Body of pancreas (tissue), 4 donors: Measurements from ENCODE around the gene LPP. TPM values are rescaled to one million over a fixed set of nuclear protein-coding genes. Genes with fewer than 3 reads are reported as not detected.
A peak's percentile ranks its signal among the peaks of the same experiment; 100 is the strongest.

Experiments used
- ATAC-seq: fragments of 150-250 bp; one replicate; pipeline ENCODE4 v1.9.1; 2016
- DNase-seq, 4 donors: peaks; one replicate each; pipeline ENCODE4 v3.0.0-alpha.2; 2019
- H3K27ac ChIP-seq, 4 donors: fragments of 200-600 bp; sonication (generic); 1 replicate in 3 of 4; 2 replicates in 1 of 4; pipeline versions ENCODE4 v1.5.1 to v1.6.1; 2016 to 2019; ENCODE audit warnings: mild to moderate bottlenecking in 1 of 4, mixed read lengths in 1 of 4, moderate library complexity in 1 of 4
- H3K27me3 ChIP-seq, 2 donors: fragments of 200-600 bp; sonication (generic); one replicate each; pipeline ENCODE4 v1.6.0; 2016; ENCODE audit warnings: mild to moderate bottlenecking in 1 of 2
- H3K36me3 ChIP-seq, 2 donors: fragments of 200-600 bp; sonication (generic); replicated peaks in 1 of 2; 2 replicates each; pipeline ENCODE4 v1.5.1; 2016; ENCODE audit warnings: low read depth in 2 of 2; ENCODE audit not compliant: insufficient read depth in 1 of 2
- H3K4me1 ChIP-seq: fragments of 200-600 bp; sonication (generic); one replicate; pipeline ENCODE4 v1.6.0; 2016
- H3K4me3 ChIP-seq, 2 donors: fragments of 200-600 bp; sonication (generic); 1 replicate in 1 of 2; 2 replicates in 1 of 2; pipeline ENCODE4 v1.5.1; 2016 to 2019
- H3K9me3 ChIP-seq, 3 donors: fragments of 200-600 bp; sonication (generic); 1 replicate in 2 of 3; 2 replicates in 1 of 3; pipeline ENCODE4 v1.5.1; 2016
- POLR2A ChIP-seq, 3 donors: fragments of 450-650 bp; IDR thresholded peaks; one replicate each; pipeline ENCODE4 v1.6.1; 2016; ENCODE audit warnings: antibody characterized with exemption in 3 of 3, mild to moderate bottlenecking in 2 of 3
- WGBS, 2 donors: methylation state at CpG; one replicate each; pipeline ENCODE4 v1.1.5; 2017; 5-methylcytosine and 5-hydroxymethylcytosine counted together
- intact Hi-C: fragments of 100-400 bp; cut with DNase I; formaldehyde crosslinking; loops from one replicate; pipeline ENCODE4 v1.15.1; 2023
- total RNA-seq, 2 donors: library from RNA; depleted of rRNA; stranded (reverse); fragments of >200 nt; gene quantifications; one replicate each; pipeline ENCODE4 v1.1.0, GENCODE V29; 2016
- TF ChIP-seq, protein P1 (sequence below), 7 experiments: fragments of 450-650 bp in 4 of 7; fragments of 200-600 bp in 3 of 7; sonication (generic) in 3 of 7; IDR thresholded peaks; one replicate each; pipeline ENCODE4 v1.5.1; 2016 to 2019; ENCODE audit warnings: antibody characterized with exemption in 7 of 7

Gene LPP
- total RNA-seq, 2 donors from 2014 or later: 60.6 to 65.1 TPM

DNA sequence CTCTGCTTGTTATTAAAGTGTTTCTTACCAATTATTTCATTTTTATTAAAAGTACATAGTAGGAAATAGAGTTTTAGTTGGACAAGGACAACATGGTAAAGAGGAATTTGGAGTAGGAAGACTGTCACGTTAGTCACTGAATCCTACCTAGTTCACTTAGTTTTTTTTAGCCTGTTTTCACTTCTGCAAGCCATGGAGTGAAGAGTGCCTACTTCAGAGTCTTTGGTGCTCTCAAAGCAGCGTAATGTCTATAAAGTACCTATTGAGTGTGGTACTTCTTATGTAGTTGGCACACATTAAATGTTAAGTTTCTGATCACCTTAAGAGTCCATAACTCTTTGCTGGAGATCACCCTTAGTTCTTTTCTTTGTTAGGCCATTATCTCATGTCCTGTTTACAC lies 78.7 kb downstream of the LPP start:
- peaks cover 14% of the 10 kb centered on the region for H3K4me1 ChIP-seq
- DNase-seq (no peak), ATAC-seq (no peak)
- H3K27me3 ChIP-seq: no peaks in the 10 kb centered on the region
- H3K27ac ChIP-seq: no peak overlapping the region
- no peaks in the 10 kb centered on the region for H3K36me3 ChIP-seq
- 50 to 90% methylated on average over 2 of the region's 2 CpGs for WGBS, 2 donors
- H3K9me3 ChIP-seq: no peaks in the 10 kb centered on the region
- intact Hi-C loops: no loop called here
- no peak overlapping the region for H3K4me3 ChIP-seq
- TF ChIP-seq, protein P1, sequence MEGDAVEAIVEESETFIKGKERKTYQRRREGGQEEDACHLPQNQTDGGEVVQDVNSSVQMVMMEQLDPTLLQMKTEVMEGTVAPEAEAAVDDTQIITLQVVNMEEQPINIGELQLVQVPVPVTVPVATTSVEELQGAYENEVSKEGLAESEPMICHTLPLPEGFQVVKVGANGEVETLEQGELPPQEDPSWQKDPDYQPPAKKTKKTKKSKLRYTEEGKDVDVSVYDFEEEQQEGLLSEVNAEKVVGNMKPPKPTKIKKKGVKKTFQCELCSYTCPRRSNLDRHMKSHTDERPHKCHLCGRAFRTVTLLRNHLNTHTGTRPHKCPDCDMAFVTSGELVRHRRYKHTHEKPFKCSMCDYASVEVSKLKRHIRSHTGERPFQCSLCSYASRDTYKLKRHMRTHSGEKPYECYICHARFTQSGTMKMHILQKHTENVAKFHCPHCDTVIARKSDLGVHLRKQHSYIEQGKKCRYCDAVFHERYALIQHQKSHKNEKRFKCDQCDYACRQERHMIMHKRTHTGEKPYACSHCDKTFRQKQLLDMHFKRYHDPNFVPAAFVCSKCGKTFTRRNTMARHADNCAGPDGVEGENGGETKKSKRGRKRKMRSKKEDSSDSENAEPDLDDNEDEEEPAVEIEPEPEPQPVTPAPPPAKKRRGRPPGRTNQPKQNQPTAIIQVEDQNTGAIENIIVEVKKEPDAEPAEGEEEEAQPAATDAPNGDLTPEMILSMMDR (IDR thresholded peaks at IDR 0.05): no peak
- no peak for TF ChIP-seq POLR2A (IDR thresholded peaks at IDR 0.05)

DNA sequence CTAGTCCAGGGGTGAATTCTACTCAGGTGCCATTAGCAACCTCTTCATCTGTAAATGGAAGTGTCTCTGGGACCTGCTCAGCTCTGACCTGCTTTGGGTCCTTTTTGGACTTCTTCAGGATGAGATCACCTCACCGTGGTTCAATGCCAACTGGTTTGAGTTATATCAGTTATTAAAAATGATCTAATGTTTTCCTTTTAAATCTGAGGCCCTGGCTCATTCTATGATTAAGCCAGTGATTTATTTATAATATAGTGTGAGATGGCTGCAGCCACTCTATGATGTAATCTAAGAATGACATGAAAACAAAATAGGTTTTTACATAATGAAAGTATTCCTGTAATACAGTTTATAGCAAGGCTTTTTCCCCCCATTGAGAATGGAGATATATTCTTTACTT lies 79.4 kb downstream of the LPP start:
- no peak overlapping the region for H3K27ac ChIP-seq
- no peaks in the 10 kb centered on the region for H3K36me3 ChIP-seq
- WGBS, 2 donors: 14 to 38% methylated on average over 1 of the region's 1 CpG
- no peaks in the 10 kb centered on the region for H3K9me3 ChIP-seq
- peak in 1 of 4 donors; percentile 24 for DNase-seq
- H3K4me3 ChIP-seq: no peak overlapping the region
- no peaks in the 10 kb centered on the region for H3K27me3 ChIP-seq
- TF ChIP-seq, protein P1 (IDR thresholded peaks at IDR 0.05): no peak
- no peak for TF ChIP-seq POLR2A (IDR thresholded peaks at IDR 0.05)
- intact Hi-C loops: no loop called here
- peak; percentile 64 for ATAC-seq
- H3K4me1 ChIP-seq: peaks cover 14% of the 10 kb centered on the region

DNA sequence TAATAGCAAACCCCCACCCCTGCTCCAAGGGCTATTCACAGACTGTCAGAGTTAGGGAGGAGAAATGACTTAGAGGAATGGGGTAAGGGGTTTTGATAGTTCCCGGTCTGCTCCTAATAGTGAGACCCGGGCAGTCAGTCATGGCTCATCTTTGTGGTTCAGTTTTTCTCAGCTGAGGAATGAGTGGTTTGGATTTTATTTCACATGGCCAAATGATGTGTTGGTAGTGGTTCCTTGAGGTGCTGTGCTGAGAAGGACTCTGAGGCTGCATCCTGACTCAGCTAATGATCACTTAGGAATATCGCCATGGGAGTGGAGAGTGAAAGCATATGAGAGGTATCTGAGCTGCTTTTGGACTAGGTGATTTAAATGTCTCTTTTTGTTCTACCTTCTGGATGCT lies 80.2 kb downstream of the LPP start:
- no peak for TF ChIP-seq POLR2A (IDR thresholded peaks at IDR 0.05)
- TF ChIP-seq, protein P1 (IDR thresholded peaks at IDR 0.05): no peak
- Histone ChIP-seq H3K36me3 (no peaks in the 10 kb centered on the region), H3K27ac (no peak overlapping the region), H3K9me3 (no peaks in the 10 kb centered on the region), H3K27me3 (no peaks in the 10 kb centered on the region), H3K4me3 (no peak overlapping the region), H3K4me1 (peaks cover 16% of the 10 kb centered on the region)
- ATAC-seq (no peak), DNase-seq (no peak)
- WGBS, 2 donors: 97 to 98% methylated on average over 3 of the region's 3 CpGs
- intact Hi-C loops: no loop called here

DNA sequence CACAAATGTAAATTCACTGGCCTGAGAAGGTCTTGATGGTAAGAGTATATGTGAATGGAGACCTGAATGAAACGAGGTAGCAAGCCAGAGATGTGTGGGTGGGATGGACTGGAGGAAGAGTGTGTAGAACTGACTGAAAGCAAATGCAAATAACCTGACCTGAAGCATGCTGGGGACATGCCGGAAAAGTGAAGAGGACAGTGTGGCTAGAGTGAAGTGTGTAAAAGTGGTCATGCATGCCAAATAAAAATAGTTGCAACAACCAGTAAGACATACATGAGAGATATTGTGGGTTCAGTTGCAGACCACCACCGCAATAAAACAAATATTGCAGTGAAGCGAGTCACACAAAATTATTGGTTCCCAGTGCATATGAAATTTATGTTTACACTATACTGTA lies 82.3 kb downstream of the LPP start:
- H3K27me3 ChIP-seq: no peaks in the 10 kb centered on the region
- DNase-seq (no peak), ATAC-seq (no peak)
- no peaks in the 10 kb centered on the region for H3K36me3 ChIP-seq
- no peak overlapping the region for H3K4me3 ChIP-seq
- H3K9me3 ChIP-seq: no peaks in the 10 kb centered on the region
- WGBS, 2 donors: 98 to 99% methylated on average over 4 of the region's 4 CpGs
- intact Hi-C loops: no loop called here
- H3K4me1 ChIP-seq: peaks cover 26% of the 10 kb centered on the region
- no peak for TF ChIP-seq POLR2A (IDR thresholded peaks at IDR 0.05)
- TF ChIP-seq, protein P1 (IDR thresholded peaks at IDR 0.05): no peak
- H3K27ac ChIP-seq: no peak overlapping the region

DNA sequence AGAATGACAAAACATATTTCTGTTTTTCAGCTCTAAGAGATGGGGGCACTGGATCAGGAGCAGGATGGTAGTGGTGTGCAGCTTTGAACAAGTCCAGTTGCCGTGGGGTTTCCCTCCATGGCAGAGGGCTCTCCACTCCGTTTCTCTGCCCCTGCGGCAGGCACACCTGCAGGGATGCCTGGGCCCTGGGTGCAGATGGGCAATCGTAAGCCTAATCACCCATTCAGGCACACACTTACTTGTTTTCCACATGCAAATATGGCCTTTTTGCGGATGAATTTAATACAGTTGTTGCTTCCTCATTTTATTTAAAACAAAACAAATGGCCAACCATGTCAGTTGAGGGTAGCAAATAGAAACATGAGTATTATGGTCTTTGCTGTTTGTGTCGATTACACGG lies 85.1 kb downstream of the LPP start:
- intact Hi-C loops: no loop called here

More for the DNA sequence above, 85.1 kb downstream of the LPP start:
- Histone ChIP-seq H3K27me3 (no peaks in the 10 kb centered on the region), H3K4me1 (peaks cover 13% of the 10 kb centered on the region), H3K9me3 (no peaks in the 10 kb centered on the region), H3K36me3 (no peaks in the 10 kb centered on the region), H3K27ac (no peak overlapping the region), H3K4me3 (no peak overlapping the region)
- TF ChIP-seq, protein P1 (IDR thresholded peaks at IDR 0.05): no peak
- TF ChIP-seq POLR2A (IDR thresholded peaks at IDR 0.05): no peak
- DNase-seq (no peak), ATAC-seq (no peak)
- WGBS, 2 donors: 98% methylated on average over 7 of the region's 7 CpGs
